ENCODE results near the gene MRPL20. TPM values are rescaled to one million over a fixed set of nuclear protein-coding genes. Genes with fewer than 3 reads are reported as not detected.
"Not testable (repeated sequence)": the region's sequence is repeated elsewhere in the genome, so short reads cannot be mapped to it uniquely, and the experiment has no call there.

Gene MRPL20
- total RNA-seq: 100 to 1,000 TPM; 123 to 199 (median 160) TPM

DNA sequence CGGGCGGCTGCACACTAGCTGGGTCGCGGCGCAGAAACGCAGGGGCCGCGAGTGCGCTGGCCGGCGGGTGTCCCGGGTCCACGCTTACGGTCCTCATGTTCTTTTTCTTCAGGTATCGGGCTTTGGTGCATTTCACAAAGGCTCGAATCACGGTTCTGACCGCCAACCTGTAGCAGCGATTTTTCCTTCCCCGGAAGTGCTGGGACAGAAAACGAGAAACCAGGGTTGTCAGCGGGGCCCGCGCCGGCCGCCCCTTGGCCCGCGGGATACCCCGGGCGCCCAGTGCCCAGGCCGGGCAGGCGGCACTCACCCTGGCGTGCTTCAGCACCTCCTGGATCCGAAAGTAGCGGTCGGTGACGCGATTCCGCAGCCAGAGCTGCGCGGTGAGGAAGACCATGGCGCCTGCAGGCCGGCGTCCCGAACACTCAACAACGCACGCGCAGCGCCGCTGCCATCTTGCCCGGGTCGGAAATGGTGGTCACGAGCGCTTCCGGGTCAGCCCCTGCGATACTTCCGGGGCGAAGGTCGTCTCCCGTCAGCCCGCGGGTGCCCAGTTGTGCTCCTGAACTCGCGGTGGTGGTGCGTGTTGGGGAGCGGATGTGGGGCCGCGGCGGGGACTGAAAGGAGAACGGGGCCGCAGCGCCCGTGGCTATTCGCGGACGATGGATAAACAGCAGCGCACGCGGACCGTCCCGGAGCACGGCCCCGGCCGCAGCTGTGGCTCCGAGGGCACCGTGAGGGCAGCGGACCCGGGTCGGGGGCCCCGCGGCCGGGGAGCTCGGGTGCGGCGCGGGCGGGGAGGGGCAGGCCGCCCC lies at the start of gene MRPL20:
TSS of gene MRPL20 (minus strand) at position 473 of the 815 bp plus-strand sequence. CDS start at position 397, 76 bp downstream.
- intact Hi-C loops (cut with DNase I): loop anchor here (5.0 kb wide), 1 partner anchor 35 kb away; no protein-coding TSS in a partner anchor
- WGBS, 2 donors: 0 to 2% methylated on average over 20 to 32 of the region's 98 CpGs
- peaks cover 22 to 29% of the 10 kb centered on the region in 2 donors for H3K4me1 ChIP-seq

DNA sequence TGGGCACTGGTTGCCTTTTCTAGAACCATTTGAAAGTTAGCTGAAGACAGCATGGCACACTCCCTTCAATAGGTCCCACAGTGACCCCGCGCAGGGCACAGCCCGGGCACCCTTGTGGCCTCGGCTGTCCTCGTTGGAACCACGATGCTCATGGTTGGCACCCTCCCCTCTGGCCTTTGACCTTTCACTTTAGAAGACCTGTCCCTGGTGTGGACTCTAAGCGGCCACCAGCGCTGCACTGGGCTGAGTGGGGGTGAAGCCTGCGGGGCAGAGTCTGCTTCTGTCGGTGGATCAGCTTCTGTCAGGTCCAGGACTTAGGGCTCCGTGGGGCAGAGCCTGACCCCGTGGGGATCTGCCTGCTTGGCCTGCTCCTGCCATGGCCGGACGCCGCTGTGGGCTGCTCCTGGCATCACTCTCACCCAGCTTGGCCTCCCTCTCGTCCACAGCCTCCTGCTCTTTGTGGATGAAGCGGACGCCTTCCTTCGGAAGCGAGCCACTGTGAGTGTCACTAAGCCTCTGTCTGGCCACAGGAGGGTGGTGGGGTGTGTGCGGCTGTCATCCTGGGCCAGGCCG lies 49.7 kb upstream of the MRPL20 start:
- H3K4me3 ChIP-seq (replicated peaks in 1 of 3); H3K4me1 ChIP-seq; H3K36me3 ChIP-seq; H3K27me3 ChIP-seq; intact Hi-C loops (cut with DNase I); H3K27ac ChIP-seq; DNase-seq; H3K9me3 ChIP-seq: not testable (repeated sequence)
- 89 to 90% methylated on average over 8 to 12 of the region's 22 CpGs for WGBS, 2 donors

More for the DNA sequence above, at the start of gene MRPL20:
- Histone ChIP-seq H3K27me3 (no peaks in the 10 kb centered on the region), H3K27ac (peak within 1 kb of the TSS; percentile 68 to 75 (median 75)), H3K36me3 (peaks cover 14 to 23% of the 10 kb centered on the region in 2 donors), H3K9me3 (no peaks in the 10 kb centered on the region), H3K4me3 (replicated peaks in 1 of 3) (peak within 1 kb of the TSS; percentile 92 to 98 (median 96))
- TF ChIP-seq POLR2A (IDR thresholded peaks at IDR 0.05): peak in 1 of 2 donors; percentile 84
- peak in 1 of 6 experiments; percentile 3 for TF ChIP-seq CTCF (IDR thresholded peaks at IDR 0.05)
- peak; percentile 94 to 95 for DNase-seq

DNA sequence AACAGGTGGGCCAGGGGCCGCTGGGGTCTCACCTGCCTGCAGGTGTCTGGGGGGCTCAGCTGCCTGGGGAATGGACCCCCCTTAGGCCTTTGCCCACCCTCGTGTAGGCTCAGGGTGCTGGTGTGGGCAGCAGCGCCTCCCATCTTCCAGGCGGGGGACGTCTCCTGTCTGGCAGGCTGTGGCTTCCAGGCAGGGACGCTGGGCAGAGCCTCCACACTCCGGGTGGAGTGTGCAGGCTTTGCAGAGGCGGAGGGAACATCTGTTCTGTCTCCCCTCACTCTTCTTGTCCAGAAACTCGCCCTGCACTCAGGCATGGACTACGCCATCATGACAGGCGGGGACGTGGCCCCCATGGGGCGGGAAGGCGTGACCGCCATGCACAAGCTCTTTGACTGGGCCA lies 48.8 kb upstream of the MRPL20 start:
- intact Hi-C loops (cut with DNase I); H3K4me3 ChIP-seq (replicated peaks in 1 of 3); H3K27ac ChIP-seq; H3K27me3 ChIP-seq; DNase-seq; H3K4me1 ChIP-seq; H3K36me3 ChIP-seq; H3K9me3 ChIP-seq: not testable (repeated sequence)
- WGBS, 2 donors: no CpG with 5 or more reads among the region's 15 CpGs

DNA sequence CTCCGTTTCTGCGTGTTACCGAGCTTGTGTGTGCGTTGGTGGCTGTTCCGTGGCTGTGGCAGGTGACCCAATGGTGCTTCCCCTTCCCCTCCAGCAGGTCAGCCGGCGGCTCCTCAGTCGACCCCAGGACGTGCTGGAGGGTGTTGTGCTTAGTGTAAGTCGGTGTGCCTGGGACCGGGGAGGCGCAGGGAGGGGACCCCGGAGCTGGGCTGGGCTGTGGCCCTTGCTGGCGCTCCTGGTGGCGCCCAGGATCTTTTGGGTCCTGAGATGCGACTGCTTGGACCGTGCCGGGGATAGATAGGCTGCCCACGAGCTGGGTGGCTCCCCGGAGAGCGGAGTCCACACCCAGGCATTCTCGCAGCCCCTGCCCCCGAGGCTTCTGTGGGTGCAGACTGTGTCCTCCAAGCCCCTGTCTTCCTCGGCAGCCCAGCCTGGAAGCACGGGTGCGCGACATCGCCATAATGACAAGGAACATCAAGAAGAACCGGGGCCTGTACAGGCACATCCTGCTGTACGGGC lies 48.3 kb upstream of the MRPL20 start:
- intact Hi-C loops (cut with DNase I): no loop called here
- DNase-seq: no peak
- Histone ChIP-seq H3K4me3 (replicated peaks in 1 of 3) (no peak overlapping the region), H3K27ac (no peak overlapping the region), H3K27me3 (no peaks in the 10 kb centered on the region), H3K36me3 (no peaks in the 10 kb centered on the region), H3K9me3 (no peaks in the 10 kb centered on the region), H3K4me1 (no peaks in the 10 kb centered on the region)
- TF ChIP-seq POLR2A (IDR thresholded peaks at IDR 0.05): no peak
- TF ChIP-seq CTCF (IDR thresholded peaks at IDR 0.05): no peak
- WGBS, 2 donors: 84 to 87% methylated on average over 11 to 29 of the region's 30 CpGs

DNA sequence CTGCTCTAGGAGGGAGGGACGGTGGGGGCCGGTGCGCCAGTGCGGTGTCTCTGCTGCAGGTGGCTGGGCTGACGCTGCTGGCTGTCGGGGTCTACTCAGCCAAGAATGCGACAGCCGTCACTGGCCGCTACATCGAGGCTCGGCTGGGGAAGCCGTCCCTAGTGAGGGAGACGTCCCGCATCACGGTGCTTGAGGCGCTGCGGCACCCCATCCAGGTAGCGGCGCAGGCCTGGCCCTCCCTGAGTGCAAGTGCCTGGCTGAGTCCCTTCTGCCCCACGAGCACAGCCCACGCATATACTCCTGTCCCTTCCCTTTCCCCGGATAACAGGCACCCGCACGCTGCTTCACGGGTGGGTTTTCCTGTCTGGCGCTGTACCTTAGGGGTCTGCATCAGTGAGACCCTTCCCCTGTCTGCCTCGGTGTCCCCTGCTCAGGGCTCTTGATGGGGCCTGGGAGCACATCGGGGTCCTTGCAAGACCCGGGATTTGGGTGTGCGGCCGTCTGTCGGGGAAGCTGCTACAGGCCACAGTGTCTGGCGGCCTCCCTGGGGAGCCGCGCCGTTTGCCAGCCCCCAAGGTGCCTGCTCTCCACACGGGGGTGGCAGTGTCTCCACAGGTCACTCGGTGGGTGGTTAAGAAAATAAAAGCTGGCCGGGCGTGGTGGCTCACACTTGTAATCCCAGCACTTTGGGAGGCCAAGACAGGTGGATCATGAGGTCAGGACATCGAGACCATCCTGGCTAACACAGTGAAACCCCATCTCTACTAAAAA lies 47.4 kb upstream of the MRPL20 start:
- H3K27me3 ChIP-seq; H3K9me3 ChIP-seq; H3K4me3 ChIP-seq (replicated peaks in 1 of 3); H3K4me1 ChIP-seq; H3K27ac ChIP-seq; DNase-seq; H3K36me3 ChIP-seq; intact Hi-C loops (cut with DNase I): not testable (repeated sequence)
- WGBS, 2 donors: 71 to 85% methylated on average over 21 to 39 of the region's 41 CpGs

GRCh38 chr1:1452882-1453281 lies 45.8 kb upstream of the MRPL20 start:
- Histone ChIP-seq H3K4me1 (no peaks in the 10 kb centered on the region), H3K9me3 (no peaks in the 10 kb centered on the region), H3K4me3 (replicated peaks in 1 of 3) (no peak overlapping the region), H3K27me3 (no peaks in the 10 kb centered on the region), H3K27ac (no peak overlapping the region), H3K36me3 (no peaks in the 10 kb centered on the region)
- WGBS, 2 donors: 86 to 90% methylated on average over 13 to 16 of the region's 16 CpGs
- no peak for DNase-seq
- intact Hi-C loops (cut with DNase I): no loop called here
- TF ChIP-seq CTCF (IDR thresholded peaks at IDR 0.05) (no peak), POLR2A (IDR thresholded peaks at IDR 0.05) (no peak)

DNA sequence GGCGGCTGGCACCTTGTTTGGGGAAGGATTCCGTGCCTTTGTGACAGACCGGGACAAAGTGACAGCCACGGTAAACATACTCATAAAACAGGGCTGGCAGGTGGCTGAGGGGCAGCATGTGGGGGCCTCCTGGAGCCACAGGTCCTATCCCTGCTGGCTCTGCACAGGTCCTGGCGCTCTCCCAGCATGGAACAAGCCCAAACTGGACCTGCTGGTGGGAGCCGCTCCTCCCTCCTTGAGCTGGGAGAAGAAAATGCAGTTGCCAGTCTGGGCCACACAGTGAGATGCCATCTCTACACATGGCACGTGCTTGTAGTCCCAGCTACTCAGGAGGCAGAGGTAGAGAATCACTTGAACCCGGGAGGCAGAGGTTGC lies 45.3 kb upstream of the MRPL20 start:
- H3K36me3 ChIP-seq: not testable (repeated sequence)

More for the DNA sequence above, 45.3 kb upstream of the MRPL20 start:
- H3K27ac ChIP-seq; intact Hi-C loops (cut with DNase I); H3K27me3 ChIP-seq; H3K4me1 ChIP-seq; H3K9me3 ChIP-seq; DNase-seq; H3K4me3 ChIP-seq (replicated peaks in 1 of 3): not testable (repeated sequence)
- 74 to 82% methylated on average over 8 of the region's 8 CpGs for WGBS, 2 donors

All from thyroid gland (tissue), 4 donors.